ENCODE measurements around the gene STRA8.
"Not testable (repeated sequence)": the region's sequence is repeated elsewhere in the genome, so short reads cannot be mapped to it uniquely, and the experiment has no call there.

STRA8 gene

GRCh38 chr7:135205850-135206249, 27.8 kb upstream of the STRA8 start:
- DNase-seq: no peak

DNA sequence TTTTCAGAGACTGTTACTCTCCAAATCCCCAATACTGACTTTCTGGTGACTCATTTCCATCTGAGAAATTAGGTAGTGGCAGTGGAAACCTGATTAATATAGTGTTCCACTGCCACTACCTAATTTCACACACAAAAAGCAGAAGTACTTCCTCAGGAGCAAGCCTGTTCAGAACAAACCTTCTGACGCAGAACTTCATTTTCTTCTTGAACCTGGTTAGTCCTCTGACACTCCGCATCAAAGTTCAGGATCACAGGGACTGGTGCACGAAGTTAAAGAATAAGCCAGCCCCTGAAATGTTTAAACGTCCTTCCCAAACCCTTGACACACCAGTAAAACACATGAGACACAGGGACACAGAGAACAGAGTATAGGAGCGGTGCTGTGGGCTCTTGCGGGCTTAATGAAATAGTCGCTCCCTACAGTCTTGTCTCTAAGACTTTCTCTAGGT, 26.7 kb upstream of the STRA8 start:
- no peak for DNase-seq

DNA sequence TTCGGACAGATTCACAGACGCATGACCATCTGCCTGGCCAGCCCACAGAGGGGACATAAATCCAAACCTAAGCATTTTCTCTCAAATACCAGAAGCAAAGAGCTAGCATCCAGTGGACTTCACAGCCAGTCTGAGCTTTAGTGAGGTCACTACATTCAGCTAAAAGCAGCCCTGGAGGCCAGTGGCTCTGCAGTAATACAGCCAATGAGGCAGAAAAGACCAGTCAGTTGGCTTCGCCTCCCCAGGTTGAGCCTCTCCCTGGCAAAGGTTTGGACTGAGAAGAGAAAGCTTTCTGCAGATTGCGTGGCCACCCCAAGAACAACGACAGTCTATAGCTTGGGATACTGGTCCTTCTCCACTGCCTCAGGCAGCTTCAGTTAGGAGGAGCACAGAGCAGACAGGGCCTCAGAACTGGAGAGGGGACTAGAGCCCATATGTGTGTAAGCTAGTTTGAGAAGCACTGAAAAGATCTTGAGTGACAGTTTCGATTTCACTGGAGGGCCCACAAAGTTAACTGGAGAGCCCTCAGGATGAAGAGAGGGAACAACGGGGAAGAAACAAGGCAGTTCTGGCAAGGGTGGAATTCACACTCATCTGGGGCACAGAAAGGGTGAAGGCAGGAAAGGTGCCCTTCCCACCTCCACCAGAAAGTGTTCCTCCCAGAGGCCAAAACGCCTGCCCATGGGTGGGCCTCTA, 26.1 kb upstream of the STRA8 start:
- DNase-seq: no peak

DNA sequence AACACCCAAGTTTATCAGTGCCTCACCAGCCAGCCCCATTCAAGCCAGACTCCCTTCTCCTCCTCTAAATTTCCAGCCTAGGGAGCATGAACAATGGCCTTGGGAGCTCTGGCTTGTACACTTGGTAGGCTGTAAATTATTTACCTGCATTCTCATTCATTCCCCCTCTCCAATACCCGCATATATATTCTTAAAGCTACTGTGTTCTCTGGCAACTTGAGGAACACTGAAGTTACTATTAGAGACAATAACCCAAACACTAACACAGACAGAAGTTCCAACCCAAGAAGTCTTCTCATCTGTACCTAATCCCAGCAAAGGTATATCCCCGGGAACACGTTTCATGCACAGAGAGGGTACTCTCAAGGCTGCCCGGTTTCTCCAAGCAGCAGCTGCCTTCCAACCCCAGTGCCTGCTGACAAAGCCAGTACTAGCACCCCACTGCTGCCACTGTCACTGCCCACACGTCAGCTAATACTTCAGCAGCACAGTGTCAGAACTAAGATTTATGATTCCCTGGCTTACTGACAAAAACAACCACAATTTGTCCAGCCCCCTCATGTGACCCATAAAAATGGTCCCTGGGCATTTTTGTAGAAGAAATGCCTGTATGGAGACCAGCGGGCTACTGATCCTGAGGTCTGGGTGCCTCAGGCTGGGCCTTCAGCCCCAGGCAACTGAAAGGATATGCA, 25.4 kb upstream of the STRA8 start:
- no peak for DNase-seq

DNA sequence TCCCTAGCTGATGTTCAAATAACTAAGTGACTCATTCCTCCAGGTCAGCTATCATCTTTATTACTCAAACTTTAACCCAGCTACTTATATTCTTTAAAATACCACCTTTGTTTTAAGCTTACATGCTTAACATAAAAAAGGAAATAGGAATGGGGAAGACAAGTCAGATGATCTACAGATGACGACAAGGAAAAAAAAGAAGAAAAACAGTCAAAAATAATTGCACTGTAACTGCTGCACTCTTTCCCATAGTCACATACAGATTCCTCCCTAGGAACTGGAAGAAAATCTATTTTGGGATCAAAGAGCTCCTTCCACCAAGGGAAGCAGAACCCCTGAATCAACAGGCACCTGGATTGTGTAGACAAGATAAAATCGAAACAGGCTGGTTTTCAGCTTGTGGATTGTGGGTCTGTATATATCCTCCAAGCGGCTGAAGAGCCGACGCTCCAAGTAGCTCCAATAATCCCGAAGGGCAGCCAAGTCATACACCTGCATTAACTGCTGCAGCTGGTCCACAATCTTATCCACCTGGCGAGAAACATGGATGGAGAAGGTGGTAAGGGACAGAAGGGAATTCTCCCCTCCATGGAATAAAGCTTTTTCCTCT, 24.3 kb upstream of the STRA8 start:
- DNase-seq: no peak

DNA sequence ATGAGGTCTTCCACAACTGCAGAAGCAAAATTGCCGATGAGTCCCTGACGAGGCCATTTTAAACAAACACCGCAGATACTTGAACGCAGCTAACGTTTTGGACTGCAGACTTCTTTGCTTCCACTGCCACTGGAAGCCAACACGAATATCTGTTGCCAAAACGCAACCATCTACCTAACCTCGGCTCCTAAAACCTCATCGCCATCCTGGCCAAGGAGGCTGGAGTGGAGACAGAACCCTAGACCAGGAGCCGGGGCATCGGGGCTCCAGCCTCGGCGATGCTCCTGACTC, 22.8 kb upstream of the STRA8 start:
- no peak for DNase-seq

DNA sequence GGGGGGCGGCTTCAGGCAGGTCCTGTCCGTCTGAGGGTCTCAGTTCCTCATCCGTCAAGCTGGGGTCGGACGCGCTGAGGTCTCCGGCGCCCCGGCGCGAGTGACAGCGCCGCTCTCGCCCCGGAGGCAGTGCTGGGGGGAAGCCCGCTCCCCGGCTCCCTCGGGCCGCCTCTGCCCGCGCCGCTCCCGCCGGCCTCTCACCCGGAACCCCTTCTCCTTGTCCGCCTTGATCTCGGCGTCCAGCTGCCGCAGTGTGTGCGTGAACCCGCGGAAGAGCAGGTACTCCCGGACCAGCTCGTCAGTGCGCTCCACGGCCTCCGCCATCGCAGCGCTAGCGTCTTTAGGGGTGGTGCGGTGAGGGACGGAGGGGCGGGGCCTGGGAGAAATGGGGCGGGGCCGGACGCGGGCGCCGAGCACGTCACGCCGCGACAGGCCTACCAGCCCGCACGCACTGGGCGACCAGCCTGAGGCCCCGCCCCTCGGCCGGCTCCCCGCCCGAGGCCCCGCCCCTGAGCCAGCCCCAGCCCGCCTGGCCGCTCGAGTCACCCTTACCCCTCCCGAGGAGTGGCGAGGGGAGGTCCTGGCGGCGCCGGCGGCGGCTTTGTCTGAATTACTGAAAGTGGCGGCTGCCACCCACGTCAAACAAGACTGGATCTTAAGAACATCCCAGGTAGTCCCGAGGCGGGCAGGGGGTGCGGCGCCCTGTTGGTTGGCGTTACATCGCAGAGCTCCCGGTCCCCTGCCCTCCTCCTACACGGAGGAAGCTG, 22.3 kb upstream of the STRA8 start, which contains the start of gene WDR91:
Gene WDR91 (minus strand): TSS at position 348 of the 767 bp plus-strand sequence. CDS start 24 bp downstream, at position 324.
- peak; percentile 88 to 96 (median 95) for DNase-seq

DNA sequence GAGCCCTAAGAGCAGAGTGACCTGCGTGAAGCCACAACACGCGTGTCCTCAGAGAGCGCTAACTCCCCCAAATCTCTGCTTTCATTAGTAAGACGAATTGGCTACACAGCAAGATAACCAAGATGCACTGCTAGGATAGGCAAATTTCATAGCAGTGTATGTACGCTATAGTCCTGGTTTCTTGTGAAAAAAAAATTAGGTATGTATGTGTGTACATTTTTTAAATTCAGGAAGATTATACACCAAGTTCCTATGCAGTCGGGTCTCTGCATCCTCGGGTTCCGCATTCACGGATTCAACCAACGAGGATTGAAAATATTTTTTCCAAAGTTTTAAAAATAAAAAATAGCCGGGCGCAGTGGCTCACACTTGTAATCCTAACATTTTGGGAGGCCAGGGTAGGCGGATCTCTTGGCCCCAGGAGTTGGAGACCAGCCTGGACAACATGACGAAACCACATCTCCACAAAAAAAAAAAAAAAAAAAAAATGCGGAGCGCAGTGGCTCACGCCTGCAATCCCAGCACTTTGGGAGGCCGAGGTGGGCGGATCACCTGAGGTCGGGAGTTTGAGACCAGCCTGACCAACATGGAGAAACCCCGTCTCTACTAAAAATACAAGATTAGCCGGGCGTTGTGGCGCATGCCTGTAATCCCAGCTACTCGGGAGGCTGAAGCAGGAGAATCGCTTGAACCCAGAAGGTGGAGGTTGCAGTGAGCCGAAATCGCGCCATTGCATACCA, 21.5 kb upstream of the STRA8 start:
- DNase-seq: not testable (repeated sequence)

DNA sequence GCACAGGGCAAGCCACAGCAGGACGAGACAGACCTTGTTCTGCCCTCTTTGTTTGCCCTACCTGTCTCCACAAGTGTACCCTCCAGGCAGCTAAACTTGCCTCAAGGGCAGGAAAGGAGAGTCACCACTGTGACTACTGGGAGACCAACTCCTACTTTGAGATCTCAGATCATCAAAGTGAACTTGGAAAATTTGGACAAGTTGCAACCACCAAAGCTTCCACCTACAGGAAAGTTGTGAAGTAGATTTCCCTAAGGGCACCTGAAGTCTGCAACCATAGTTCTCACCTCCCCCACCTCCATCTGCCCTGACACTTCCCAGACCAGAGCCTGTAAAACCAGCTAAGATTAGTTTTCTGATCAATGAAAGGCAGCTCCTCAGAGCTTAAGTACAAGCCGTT, 19.8 kb upstream of the STRA8 start:
- DNase-seq: no peak

GRCh38 chr7:135215180-135215579, 18.5 kb upstream of the STRA8 start:
- no peak for DNase-seq

DNA sequence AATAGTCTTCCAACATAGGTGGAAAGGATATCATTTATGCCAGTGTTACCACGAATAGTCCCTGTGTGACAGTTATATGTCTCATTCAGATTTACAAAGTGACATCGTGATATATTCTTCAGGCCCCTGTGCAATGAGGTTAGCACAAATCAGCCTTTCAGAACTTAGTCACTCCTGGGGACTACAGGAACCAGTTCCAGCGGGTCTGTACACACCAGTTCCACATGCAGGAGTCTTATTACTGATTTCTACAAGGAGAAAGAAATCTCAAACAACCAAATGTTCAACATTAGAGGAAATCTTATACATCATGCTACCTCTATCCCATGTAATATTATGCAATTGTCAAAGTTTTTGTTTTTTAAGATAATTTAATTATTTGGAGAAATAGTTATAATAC, 17.9 kb upstream of the STRA8 start:
- no peak for DNase-seq

DNA sequence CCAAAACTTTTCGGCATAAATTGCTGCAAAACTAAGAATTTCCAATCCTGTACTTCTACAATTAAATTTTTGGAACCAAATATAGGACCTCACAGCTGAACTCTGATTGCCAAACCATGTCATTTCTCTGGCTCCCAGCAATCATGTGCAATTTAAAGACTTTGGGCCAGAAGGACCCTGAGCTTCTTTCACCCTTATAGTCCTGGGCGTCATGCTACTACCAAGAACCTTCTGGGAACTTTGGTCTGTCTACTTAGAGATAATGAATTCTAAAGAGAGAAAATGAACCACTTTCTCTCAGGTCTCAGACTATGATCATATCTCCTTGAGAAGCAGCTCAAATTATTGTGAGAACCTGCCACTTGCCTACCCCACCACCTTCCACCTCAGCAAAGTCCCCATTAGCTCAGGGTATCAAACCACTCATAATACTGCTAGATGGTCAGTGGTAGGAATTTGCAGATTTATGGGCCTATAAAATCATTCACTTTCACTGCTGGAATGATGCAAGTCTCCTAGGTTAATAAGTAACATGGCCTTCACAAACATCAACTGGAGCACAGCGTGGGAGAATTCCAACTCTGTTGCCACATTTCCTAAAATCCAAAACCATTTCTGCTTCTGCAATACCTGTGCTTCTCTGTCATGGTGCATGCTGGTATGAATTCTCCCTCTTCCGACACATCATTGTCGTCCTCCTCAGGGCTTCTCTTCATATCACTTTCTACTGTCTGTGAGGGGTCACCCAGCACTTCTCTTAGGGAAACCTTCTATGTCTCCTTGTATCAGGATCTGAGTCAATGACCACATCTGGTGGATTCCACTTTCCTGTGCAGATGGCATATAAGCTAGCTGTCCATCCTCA, 15.8 kb upstream of the STRA8 start:
- DNase-seq: no peak

GRCh38 chr7:135224027-135224426, 9.6 kb upstream of the STRA8 start:
- no peak for DNase-seq

DNA sequence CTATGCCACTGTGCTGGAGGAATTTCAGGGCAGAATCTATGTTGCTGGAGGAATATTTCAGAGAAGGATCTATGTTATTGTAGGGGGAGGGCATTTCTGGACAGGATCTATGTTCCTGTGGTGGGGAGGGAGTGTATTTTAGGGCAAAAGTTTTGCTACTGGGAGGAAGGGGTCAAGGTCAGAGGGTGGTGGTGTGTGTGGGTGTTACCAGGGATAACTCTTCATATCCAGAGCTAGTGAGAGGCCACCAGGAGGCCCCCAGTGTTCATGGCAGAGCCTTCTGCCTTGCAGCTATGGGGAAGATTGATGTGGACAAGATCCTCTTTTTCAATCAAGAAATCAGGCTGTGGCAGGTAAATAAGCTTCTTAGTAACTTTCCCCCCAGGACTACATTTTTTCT, 2.0 kb upstream of the STRA8 start:
- DNase-seq: no peak

DNA sequence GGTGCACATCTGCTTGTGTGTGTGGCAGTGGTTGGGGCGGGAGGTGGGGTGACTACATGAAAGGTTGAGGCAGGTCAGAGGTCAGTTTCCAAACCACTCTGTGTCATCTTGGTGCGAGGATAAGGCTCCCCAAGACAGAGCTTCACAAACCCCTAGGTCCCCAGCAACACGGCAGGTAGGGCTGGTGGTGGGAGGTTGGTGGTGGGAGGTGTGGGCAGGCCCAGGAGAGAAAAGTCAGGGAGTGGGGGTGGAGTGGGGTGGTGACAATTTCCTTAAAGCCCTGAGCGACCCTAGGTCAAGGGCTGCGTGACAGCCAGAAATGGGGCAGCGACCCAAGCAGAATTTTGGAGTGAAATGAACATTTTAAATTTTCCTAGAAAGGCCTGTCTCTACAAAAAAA, 1.6 kb upstream of the STRA8 start:
- DNase-seq: no peak

- no peak for DNase-seq
Observed at GRCh38 chr7:135232720-135233119, 918 bp upstream of the STRA8 start.

DNA sequence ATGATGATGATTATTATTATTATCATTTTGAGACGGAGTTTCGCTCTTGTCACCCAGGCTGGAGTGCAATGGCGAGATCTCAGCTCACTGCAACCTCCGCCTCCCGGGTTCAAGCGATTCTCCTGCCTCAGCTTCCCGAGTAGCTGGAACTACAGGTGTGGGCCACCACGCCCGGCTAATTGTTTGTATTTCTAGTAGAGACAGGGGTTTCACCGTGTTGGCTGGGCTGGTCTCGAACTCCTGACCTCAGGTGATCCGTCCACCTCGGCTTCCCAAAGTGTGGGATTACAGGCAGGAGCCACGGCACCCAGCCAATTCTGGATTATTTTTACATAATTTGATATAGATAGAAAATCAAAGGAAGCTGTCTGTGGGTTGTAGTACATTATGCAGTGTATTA, 457 bp downstream of the STRA8 start:
- DNase-seq: not testable (repeated sequence)

DNA sequence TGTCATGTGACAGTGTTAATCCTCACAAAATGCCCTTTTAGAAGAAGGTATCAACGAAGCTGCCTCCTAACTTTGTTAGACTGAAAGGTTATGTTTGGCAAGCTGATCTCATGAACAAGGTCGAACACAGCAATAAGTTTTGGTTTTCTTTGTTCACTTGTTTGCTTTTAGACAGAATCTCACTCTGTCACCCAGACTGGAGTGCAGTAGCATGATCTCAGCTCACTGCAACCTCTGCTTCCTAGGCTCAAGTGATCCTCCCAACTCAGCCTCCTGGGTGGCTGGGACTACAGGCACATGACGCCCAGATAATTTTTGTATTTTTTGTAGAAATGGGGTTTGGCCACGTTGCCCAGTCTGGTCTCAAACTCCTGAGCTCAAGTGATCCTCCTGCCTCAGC, 1.1 kb downstream of the STRA8 start:
- no peak for DNase-seq

DNA sequence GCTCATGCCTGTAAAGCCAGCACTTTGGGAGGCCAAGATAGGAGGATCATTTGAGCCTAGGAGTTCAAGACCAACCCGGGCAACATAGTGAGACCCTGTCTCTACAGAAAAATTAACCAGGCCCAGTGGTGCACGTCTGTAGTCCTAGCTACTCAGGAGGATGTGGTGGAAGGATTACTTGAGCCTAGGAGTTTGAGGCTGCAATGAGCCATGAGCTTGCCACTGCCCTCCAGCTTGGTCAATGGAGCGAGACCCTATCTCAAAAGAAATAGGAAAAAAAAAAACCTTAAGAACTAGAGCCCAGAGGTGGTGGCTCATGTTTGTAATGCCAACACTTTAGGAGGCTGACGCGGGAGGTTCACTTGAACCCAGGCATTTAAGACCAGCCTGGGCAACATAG, 2.2 kb downstream of the STRA8 start:
- no peak for DNase-seq

GRCh38 chr7:135236727-135237126, 3.1 kb downstream of the STRA8 start:
- no peak for DNase-seq

DNA sequence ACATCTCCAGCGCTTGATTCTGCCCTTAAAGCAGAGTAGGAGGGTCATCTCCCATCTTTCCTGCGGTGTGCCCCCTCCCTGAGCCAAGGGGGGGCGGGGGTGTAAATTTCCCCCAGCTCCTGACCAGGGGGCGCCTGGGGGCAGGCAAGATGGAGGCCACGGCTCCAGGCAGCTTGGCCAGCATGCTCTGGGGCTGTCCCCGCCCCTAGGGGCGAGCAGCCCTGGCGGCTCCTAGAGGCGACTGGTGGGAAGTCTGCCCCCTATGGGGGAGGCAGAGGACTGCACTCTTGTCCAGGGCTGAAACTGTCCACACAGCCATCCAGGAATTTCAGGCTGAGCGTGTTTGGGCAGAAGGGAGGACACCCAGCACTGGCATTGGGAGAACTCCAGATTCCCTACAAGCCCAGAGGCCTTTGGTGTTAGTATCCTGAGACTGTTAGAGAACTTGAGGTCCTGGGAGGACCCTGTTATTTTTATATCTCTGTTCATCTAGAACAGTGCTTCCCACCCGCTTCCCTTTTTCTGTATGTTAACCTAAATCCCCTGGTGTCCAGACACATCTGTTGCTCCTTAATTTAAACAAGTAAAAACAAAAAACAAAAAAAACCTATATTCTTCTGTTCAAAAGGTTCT, 4.6 kb downstream of the STRA8 start:
- DNase-seq: no peak

All from stimulated activated naive CD4-positive, alpha-beta T cell (primary cell).